Activated T-helper 2 cell treated with anti-CD3 and anti-CD28 coated beads, Interferon-gamma antibody, Interleukin-2, Interleukin-4, amounts not matched to agents 10 μg/mL and 5 μg/mL and 100 μg/mL, durations not matched to agents 14 hours and 24 hours and 36 hours (primary cell): ENCODE measurements around the gene FBXO44. TPM values are rescaled to one million over a fixed set of nuclear protein-coding genes. Genes with fewer than 3 reads are reported as not detected.
A peak's percentile ranks its signal among the peaks of the same experiment; 100 is the strongest.

Experiments used
- DNase-seq: peaks from one replicate; pipeline ENCODE4 v3.0.0; 2021; ENCODE audit warnings: low spot score
- H3K27ac Mint-ChIP-seq: one replicate; pipeline ENCODE4 v1.8.0; 2021; ENCODE audit warnings: mixed read lengths
- H3K27me3 Mint-ChIP-seq: one replicate; pipeline ENCODE4 v1.8.0; 2021; ENCODE audit warnings: low read depth, mixed read lengths
- H3K36me3 Mint-ChIP-seq: one replicate; pipeline ENCODE4 v1.8.0; 2021; ENCODE audit warnings: low read depth, mixed read lengths
- H3K4me1 Mint-ChIP-seq: one replicate; pipeline ENCODE4 v1.8.0; 2021; ENCODE audit warnings: low read depth, mixed read lengths
- H3K4me3 Mint-ChIP-seq: one replicate; pipeline ENCODE4 v1.8.0; 2021; ENCODE audit warnings: low read depth, mild to moderate bottlenecking, moderate library complexity, mixed read lengths
- H3K9me3 Mint-ChIP-seq: one replicate; pipeline ENCODE4 v1.8.0; 2021; ENCODE audit warnings: mixed read lengths
- intact Hi-C: fragments of 100-400 bp; cut with micrococcal nuclease; formaldehyde crosslinking; loops from one replicate; pipeline ENCODE4 v1.15.1; 2023
- total RNA-seq: library from RNA; stranded (reverse); gene quantifications from 2 replicates; pipeline ENCODE4 v1.2.3, GENCODE V29; 2022

FBXO44 gene
- total RNA-seq, 1 donor from 2014 or later, result 18.2 TPM

- no peak overlapping the region for H3K27ac Mint-ChIP-seq
- H3K9me3 Mint-ChIP-seq, result no peaks in the 10 kb centered on the region
- peaks cover 15% of the 10 kb centered on the region for H3K4me1 Mint-ChIP-seq
- DNase-seq, result no peak
- peaks cover 17% of the 10 kb centered on the region for H3K27me3 Mint-ChIP-seq
- intact Hi-C loops, result no loop called here
- H3K36me3 Mint-ChIP-seq, result peaks cover 6% of the 10 kb centered on the region
- peak overlapping the region; percentile 47 for H3K4me3 Mint-ChIP-seq
These were observed 2.4 kb upstream of the FBXO44 start for GRCh38 chr1:11652203-11652780.

- peaks cover 14% of the 10 kb centered on the region for H3K36me3 Mint-ChIP-seq
- H3K27me3 Mint-ChIP-seq, result peaks cover 17% of the 10 kb centered on the region
- no peak overlapping the region for H3K27ac Mint-ChIP-seq
- H3K4me3 Mint-ChIP-seq, result peak overlapping the region; percentile 17
- intact Hi-C loops, result no loop called here
- H3K9me3 Mint-ChIP-seq, result no peaks in the 10 kb centered on the region
- no peak for DNase-seq
- peaks cover 15% of the 10 kb centered on the region for H3K4me1 Mint-ChIP-seq
These were observed 1.4 kb upstream of the FBXO44 start for GRCh38 chr1:11653101-11653860.

- Mint-ChIP-seq H3K36me3 (peaks cover 14% of the 10 kb centered on the region), H3K9me3 (no peaks in the 10 kb centered on the region), H3K4me3 (peak overlapping the region; percentile 17), H3K27ac (no peak overlapping the region), H3K27me3 (peaks cover 17% of the 10 kb centered on the region), H3K4me1 (peaks cover 15% of the 10 kb centered on the region)
- DNase-seq, result no peak
- intact Hi-C loops, result no loop called here
These were observed 878 bp upstream of the FBXO44 start for GRCh38 chr1:11653861-11654136.

GRCh38 chr1:11654939-11655808 is 497 bp downstream of the FBXO44 start:
- intact Hi-C loops, result no loop called here
- DNase-seq, result no peak
- H3K4me1 Mint-ChIP-seq, result peaks cover 12% of the 10 kb centered on the region
- peaks cover 14% of the 10 kb centered on the region for H3K27me3 Mint-ChIP-seq
- no peaks in the 10 kb centered on the region for H3K9me3 Mint-ChIP-seq
- H3K27ac Mint-ChIP-seq, result no peak overlapping the region
- H3K4me3 Mint-ChIP-seq, result peak overlapping the region; percentile 57
- H3K36me3 Mint-ChIP-seq, result peaks cover 17% of the 10 kb centered on the region

- no peak overlapping the region for H3K4me3 Mint-ChIP-seq
- peaks cover 5% of the 10 kb centered on the region for H3K4me1 Mint-ChIP-seq
- H3K9me3 Mint-ChIP-seq, result no peaks in the 10 kb centered on the region
- no peaks in the 10 kb centered on the region for H3K27me3 Mint-ChIP-seq
- no peak for DNase-seq
- no peak overlapping the region for H3K27ac Mint-ChIP-seq
- peaks cover 28% of the 10 kb centered on the region for H3K36me3 Mint-ChIP-seq
- intact Hi-C loops, result no loop called here
These were observed 3.0 kb downstream of the FBXO44 start for GRCh38 chr1:11657654-11658053.

GRCh38 chr1:11658542-11658941 is 3.9 kb downstream of the FBXO44 start:
- peaks cover 28% of the 10 kb centered on the region for H3K36me3 Mint-ChIP-seq
- H3K27me3 Mint-ChIP-seq, result no peaks in the 10 kb centered on the region
- H3K4me1 Mint-ChIP-seq, result peaks cover 5% of the 10 kb centered on the region
- intact Hi-C loops, result no loop called here
- H3K27ac Mint-ChIP-seq, result no peak overlapping the region
- no peaks in the 10 kb centered on the region for H3K9me3 Mint-ChIP-seq
- DNase-seq, result no peak
- no peak overlapping the region for H3K4me3 Mint-ChIP-seq

- DNase-seq, result no peak
- H3K27ac Mint-ChIP-seq, result no peak overlapping the region
- H3K4me3 Mint-ChIP-seq, result no peak overlapping the region
- intact Hi-C loops, result no loop called here
- peaks cover 5% of the 10 kb centered on the region for H3K4me1 Mint-ChIP-seq
- peaks cover 28% of the 10 kb centered on the region for H3K36me3 Mint-ChIP-seq
- no peaks in the 10 kb centered on the region for H3K9me3 Mint-ChIP-seq
- no peaks in the 10 kb centered on the region for H3K27me3 Mint-ChIP-seq
These were observed 5.1 kb downstream of the FBXO44 start for GRCh38 chr1:11659748-11660147.

- no peak for DNase-seq
- no peak overlapping the region for H3K4me3 Mint-ChIP-seq
- no peaks in the 10 kb centered on the region for H3K27me3 Mint-ChIP-seq
- no peak overlapping the region for H3K27ac Mint-ChIP-seq
- intact Hi-C loops, result no loop called here
- no peaks in the 10 kb centered on the region for H3K9me3 Mint-ChIP-seq
- peaks cover 25% of the 10 kb centered on the region for H3K36me3 Mint-ChIP-seq
- no peaks in the 10 kb centered on the region for H3K4me1 Mint-ChIP-seq
These were observed 6.4 kb downstream of the FBXO44 start for GRCh38 chr1:11661103-11661502.

GRCh38 chr1:11664336-11665065 is 9.8 kb downstream of the FBXO44 start:
- peak overlapping the region; percentile 78 for H3K4me3 Mint-ChIP-seq
- no peaks in the 10 kb centered on the region for H3K27me3 Mint-ChIP-seq
- H3K27ac Mint-ChIP-seq, result peak overlapping the region; percentile 58
- no peaks in the 10 kb centered on the region for H3K9me3 Mint-ChIP-seq
- DNase-seq, result peak; percentile 61
- peaks cover 19% of the 10 kb centered on the region for H3K36me3 Mint-ChIP-seq
- intact Hi-C loops, result loop anchor here (2.0 kb wide), 1 partner anchor 16 kb away; the partner anchor contains the start of gene MAD2L2
- no peaks in the 10 kb centered on the region for H3K4me1 Mint-ChIP-seq

- H3K4me1 Mint-ChIP-seq, result no peaks in the 10 kb centered on the region
- H3K9me3 Mint-ChIP-seq, result no peaks in the 10 kb centered on the region
- peaks cover 17% of the 10 kb centered on the region for H3K36me3 Mint-ChIP-seq
- no peak overlapping the region for H3K4me3 Mint-ChIP-seq
- DNase-seq, result no peak
- intact Hi-C loops, result no loop called here
- no peaks in the 10 kb centered on the region for H3K27me3 Mint-ChIP-seq
- no peak overlapping the region for H3K27ac Mint-ChIP-seq
These were observed 13.8 kb downstream of the FBXO44 start for GRCh38 chr1:11668516-11668915.

GRCh38 chr1:11670747-11671146 is 16.1 kb downstream of the FBXO44 start:
- no peaks in the 10 kb centered on the region for H3K4me1 Mint-ChIP-seq

GRCh38 chr1:11671205-11671543 is 16.5 kb downstream of the FBXO44 start:
- Mint-ChIP-seq H3K4me3 (no peak overlapping the region), H3K36me3 (peaks cover 29% of the 10 kb centered on the region), H3K9me3 (no peaks in the 10 kb centered on the region), H3K4me1 (no peaks in the 10 kb centered on the region), H3K27me3 (no peaks in the 10 kb centered on the region), H3K27ac (no peak overlapping the region)
- DNase-seq, result no peak
- intact Hi-C loops, result no loop called here

More at GRCh38 chr1:11670747-11671146, 16.1 kb downstream of the FBXO44 start:
- Mint-ChIP-seq H3K27ac (no peak overlapping the region), H3K27me3 (no peaks in the 10 kb centered on the region), H3K4me3 (no peak overlapping the region), H3K9me3 (no peaks in the 10 kb centered on the region), H3K36me3 (peaks cover 25% of the 10 kb centered on the region)
- DNase-seq, result no peak
- intact Hi-C loops, result no loop called here
